ENCODE measurements around the gene FASN. TPM values are rescaled to one million over a fixed set of nuclear protein-coding genes. Genes with fewer than 3 reads are reported as not detected.

Gene FASN
- polyA plus RNA-seq, 2 of the 4 experiments (the other 2 are of a cell fraction) = 12.9 to 169 TPM

DNA sequence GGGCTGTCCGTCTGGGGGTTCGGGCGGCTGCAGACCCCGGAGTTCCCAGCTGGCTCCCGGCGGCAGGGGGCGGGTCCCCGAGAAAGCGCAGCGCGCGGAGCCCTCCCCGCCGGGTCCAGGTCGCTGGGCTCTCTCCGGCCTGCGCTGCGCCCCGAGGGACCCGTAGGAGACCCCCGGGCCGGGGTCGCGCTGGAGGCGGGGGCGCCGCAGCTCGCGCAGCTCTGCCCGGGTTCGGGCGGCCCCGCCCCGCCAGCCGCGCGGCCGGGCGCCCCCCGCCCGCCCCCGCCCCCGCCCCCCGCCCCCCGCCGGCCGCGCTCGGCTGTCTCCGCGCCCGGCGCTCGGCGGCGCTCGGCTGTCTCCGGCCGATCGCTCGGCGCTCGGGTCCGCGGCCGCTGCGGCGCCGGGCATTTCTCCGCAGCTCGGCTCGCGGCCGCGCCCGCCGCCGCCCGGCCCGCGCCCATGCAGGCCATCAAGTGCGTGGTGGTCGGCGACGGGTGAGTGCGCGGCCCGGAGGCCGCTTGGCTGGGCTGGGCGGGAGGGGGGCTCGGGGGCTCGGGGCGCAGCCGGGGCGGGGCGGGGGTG lies 66.6 kb downstream of the FASN start, which contains the start of gene RAC3:
Gene RAC3 (plus strand): TSS at position 376 of the 582 bp plus-strand sequence. CDS start 84 bp downstream, at position 460.
- Histone ChIP-seq H3K4me2 (peak within 1 kb of the TSS; percentile 94), H3K4me3 (peak within 1 kb of the TSS; percentile 66), H3K9me3 (no peaks in the 10 kb centered on the region), H3K27ac (peak within 1 kb of the TSS; percentile 75 to 94), H3K4me1 (peaks cover 6% of the 10 kb centered on the region; the same call in 2 of the 3 replicates)
- FAIRE-seq = no peak
- ChIA-PET CTCF (interaction anchor here (0.8 to 33.2 kb wide), 23 partner anchors 8 to 301 kb away, joined by 3 to 794 read pairs (median 17); partner anchors contain the start of genes DCXR, DUS1L, GPS1 and NOTUM), POLR2A (interaction anchor here (0.5 to 3.4 kb wide), 3 partner anchors 67 to 261 kb away, joined by 4 to 33 read pairs (median 5); partner anchors contain the start of gene FASN)
- peak; percentile 32 to 46 for ATAC-seq
- TF ChIP-seq, protein P1, sequence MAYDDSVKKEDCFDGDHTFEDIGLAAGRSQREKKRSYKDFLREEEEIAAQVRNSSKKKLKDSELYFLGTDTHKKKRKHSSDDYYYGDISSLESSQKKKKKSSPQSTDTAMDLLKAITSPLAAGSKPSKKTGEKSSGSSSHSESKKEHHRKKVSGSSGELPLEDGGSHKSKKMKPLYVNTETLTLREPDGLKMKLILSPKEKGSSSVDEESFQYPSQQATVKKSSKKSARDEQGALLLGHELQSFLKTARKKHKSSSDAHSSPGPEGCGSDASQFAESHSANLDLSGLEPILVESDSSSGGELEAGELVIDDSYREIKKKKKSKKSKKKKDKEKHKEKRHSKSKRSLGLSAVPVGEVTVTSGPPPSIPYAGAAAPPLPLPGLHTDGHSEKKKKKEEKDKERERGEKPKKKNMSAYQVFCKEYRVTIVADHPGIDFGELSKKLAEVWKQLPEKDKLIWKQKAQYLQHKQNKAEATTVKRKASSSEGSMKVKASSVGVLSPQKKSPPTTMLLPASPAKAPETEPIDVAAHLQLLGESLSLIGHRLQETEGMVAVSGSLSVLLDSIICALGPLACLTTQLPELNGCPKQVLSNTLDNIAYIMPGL (CRISPR knock-in tag; IDR thresholded peaks at IDR 0.05; ENCODE audit: borderline replicate concordance) = no peak
- 0% methylated on average over 18 of the region's 96 CpGs for WGBS (ENCODE audit: missing lambda C conversion rate)
- no peak for DNase-seq (ENCODE audit: low read depth in 1 of 2, low spot score in 1 of 2)

DNA sequence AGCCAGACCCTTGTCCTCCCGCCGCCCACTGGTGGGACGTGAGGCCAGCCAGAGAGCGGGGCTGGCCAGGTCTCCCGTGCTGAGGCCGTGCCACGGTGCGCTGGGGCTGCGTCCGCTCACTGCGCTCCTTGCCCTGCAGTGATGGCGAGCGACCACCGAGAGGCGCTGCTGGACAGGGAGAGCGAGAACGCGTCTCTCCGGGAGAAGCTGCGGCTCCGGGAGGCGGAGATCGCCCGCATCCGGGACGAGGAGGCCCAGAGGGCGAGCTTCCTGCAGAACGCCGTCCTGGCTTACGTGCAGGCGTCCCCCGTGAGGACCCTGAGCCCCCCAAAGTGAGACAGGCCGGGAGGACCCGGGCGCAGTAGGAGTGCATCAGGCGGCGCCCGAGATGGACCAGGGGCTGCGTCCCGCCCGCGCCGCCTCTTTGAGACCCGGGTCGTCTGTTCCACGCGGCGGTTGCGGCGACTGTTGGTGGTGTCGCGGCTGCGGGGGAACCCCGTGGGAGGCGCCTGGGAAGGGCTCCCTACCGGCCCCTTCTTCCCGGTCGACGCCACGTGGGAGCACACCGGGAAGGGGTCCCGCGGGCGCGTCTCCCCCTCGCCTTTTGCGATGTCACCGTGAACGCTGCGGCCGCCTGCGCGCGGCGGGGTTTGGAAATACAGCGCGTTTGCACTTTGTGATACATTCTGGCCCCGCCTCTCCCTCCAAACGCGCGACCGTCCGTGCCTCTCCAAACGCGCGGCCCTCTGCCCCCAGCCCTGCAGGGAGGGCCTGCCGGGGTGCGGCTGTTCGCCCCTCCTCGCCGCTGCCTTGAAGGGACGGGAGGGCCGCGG lies 67.3 kb downstream of the FASN start:
- Histone ChIP-seq H3K4me3 (peak overlapping the region; percentile 66), H3K9me3 (no peaks in the 10 kb centered on the region), H3K4me2 (peak overlapping the region; percentile 94), H3K27ac (peak overlapping the region; percentile 75 to 94), H3K4me1 (peaks cover 5% of the 10 kb centered on the region; the same call in 1 of the 3 replicates)
- ChIA-PET CTCF (interaction anchor here (0.6 to 33.2 kb wide), 100 partner anchors 9 to 818 kb away, joined by 3 to 794 read pairs (median 5); partner anchors contain the start of genes DCXR, DUS1L, GPS1 and MAFG), POLR2A (interaction anchor here (0.6 to 3.4 kb wide), 9 partner anchors 27 to 206 kb away, joined by 3 to 33 read pairs (median 3); partner anchors contain the start of genes FASN and MAFG)
- ATAC-seq (peak; percentile 62 to 88), FAIRE-seq (peak; percentile 84), DNase-seq (ENCODE audit: low read depth in 1 of 2, low spot score in 1 of 2) (peak; percentile 92 to 93)
- 3% methylated on average over 45 of the region's 94 CpGs for WGBS (ENCODE audit: missing lambda C conversion rate)
- TF ChIP-seq, protein P2, sequence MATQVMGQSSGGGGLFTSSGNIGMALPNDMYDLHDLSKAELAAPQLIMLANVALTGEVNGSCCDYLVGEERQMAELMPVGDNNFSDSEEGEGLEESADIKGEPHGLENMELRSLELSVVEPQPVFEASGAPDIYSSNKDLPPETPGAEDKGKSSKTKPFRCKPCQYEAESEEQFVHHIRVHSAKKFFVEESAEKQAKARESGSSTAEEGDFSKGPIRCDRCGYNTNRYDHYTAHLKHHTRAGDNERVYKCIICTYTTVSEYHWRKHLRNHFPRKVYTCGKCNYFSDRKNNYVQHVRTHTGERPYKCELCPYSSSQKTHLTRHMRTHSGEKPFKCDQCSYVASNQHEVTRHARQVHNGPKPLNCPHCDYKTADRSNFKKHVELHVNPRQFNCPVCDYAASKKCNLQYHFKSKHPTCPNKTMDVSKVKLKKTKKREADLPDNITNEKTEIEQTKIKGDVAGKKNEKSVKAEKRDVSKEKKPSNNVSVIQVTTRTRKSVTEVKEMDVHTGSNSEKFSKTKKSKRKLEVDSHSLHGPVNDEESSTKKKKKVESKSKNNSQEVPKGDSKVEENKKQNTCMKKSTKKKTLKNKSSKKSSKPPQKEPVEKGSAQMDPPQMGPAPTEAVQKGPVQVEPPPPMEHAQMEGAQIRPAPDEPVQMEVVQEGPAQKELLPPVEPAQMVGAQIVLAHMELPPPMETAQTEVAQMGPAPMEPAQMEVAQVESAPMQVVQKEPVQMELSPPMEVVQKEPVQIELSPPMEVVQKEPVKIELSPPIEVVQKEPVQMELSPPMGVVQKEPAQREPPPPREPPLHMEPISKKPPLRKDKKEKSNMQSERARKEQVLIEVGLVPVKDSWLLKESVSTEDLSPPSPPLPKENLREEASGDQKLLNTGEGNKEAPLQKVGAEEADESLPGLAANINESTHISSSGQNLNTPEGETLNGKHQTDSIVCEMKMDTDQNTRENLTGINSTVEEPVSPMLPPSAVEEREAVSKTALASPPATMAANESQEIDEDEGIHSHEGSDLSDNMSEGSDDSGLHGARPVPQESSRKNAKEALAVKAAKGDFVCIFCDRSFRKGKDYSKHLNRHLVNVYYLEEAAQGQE (IDR thresholded peaks at IDR 0.05) = no peak
- TF ChIP-seq HDAC2 (IDR thresholded peaks at IDR 0.05) = no peak
- TF ChIP-seq EHMT2 (IDR thresholded peaks at IDR 0.05; ENCODE audit: low read depth) = no peak
- no peak for TF ChIP-seq FOXS1 (CRISPR knock-in tag; IDR thresholded peaks at IDR 0.05)
- no peak for TF ChIP-seq HES2 (IDR thresholded peaks at IDR 0.05)
- TF ChIP-seq CTCF (IDR thresholded peaks at IDR 0.05) = peak; percentile 54
- TF ChIP-seq POLR2AphosphoS2 (conservative IDR thresholded peaks at IDR 0.05; ENCODE audit: low read length) = no peak
- TF ChIP-seq CEBPB (IDR thresholded peaks at IDR 0.05) = no peak
- TF ChIP-seq MAFK (IDR thresholded peaks at IDR 0.05; ENCODE audit: partially characterized antibody) = peak; percentile 59
- no peak for TF ChIP-seq EP300 (IDR thresholded peaks at IDR 0.05)
- no peak for TF ChIP-seq EHF (CRISPR knock-in tag; IDR thresholded peaks at IDR 0.05)
- TF ChIP-seq, protein P1 (CRISPR knock-in tag; IDR thresholded peaks at IDR 0.05; ENCODE audit: borderline replicate concordance) = no peak
- no peak for TF ChIP-seq FOSL2 (IDR thresholded peaks at IDR 0.05)
- peak; percentile 3; the same call in 1 of the 2 replicates for TF ChIP-seq FOSL2 (CRISPR knock-in tag; IDR thresholded peaks at IDR 0.05)
- TF ChIP-seq MAZ (IDR thresholded peaks at IDR 0.05; ENCODE audit: borderline replicate concordance, low read depth, low read length) = no peak
- TF ChIP-seq TP53 (CRISPR knock-in tag; IDR thresholded peaks at IDR 0.05) = peak; percentile 65; the same call in 1 of the 2 replicates
- no peak for TF ChIP-seq RFX5 (IDR thresholded peaks at IDR 0.05)
- no peak for TF ChIP-seq CBX8 (IDR thresholded peaks at IDR 0.05)
- TF ChIP-seq ZFP36 (IDR thresholded peaks at IDR 0.05; ENCODE audit: borderline replicate concordance, partially characterized antibody) = no peak
- TF ChIP-seq SMC3 (IDR thresholded peaks at IDR 0.05) = peak; percentile 65
- TF ChIP-seq, protein P3, sequence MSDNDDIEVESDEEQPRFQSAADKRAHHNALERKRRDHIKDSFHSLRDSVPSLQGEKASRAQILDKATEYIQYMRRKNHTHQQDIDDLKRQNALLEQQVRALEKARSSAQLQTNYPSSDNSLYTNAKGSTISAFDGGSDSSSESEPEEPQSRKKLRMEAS (IDR thresholded peaks at IDR 0.05) = peak; percentile 74
- TF ChIP-seq ELK1 (IDR thresholded peaks at IDR 0.05; ENCODE audit: low read depth, low read length) = no peak

Data from A549 (cell line).